ENCODE measurements around the gene EPN2. TPM values are rescaled to one million over a fixed set of nuclear protein-coding genes. Genes with fewer than 3 reads are reported as not detected.

EPN2 gene
- total RNA-seq, 4 donors from 2014 or later = 20.4 to 39.0 (median 31.6) TPM

DNA sequence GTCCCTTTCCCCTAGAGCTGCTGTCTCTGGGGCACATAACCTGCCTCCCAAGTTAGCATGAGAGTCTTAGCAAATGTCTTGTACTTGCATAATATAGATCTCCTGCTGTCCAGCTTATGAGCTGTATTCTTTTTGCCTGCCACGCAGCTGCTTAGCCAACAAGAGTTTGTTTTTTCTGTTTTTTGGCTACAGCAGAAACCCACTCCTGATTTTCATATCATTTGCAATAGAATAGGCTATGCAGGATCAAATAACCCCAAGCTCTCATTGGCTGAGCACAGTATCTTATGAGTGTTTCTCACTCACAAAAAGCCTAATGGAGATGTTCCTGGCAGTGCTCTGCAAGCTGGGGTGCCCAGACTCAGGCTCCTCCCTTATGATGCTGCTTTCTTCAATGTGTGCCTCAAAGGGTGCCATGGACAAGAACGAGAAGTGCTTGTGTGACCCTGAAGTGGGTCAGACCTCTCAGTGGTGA, 102.2 kb downstream of the EPN2 start:
- TF ChIP-seq, protein P1, sequence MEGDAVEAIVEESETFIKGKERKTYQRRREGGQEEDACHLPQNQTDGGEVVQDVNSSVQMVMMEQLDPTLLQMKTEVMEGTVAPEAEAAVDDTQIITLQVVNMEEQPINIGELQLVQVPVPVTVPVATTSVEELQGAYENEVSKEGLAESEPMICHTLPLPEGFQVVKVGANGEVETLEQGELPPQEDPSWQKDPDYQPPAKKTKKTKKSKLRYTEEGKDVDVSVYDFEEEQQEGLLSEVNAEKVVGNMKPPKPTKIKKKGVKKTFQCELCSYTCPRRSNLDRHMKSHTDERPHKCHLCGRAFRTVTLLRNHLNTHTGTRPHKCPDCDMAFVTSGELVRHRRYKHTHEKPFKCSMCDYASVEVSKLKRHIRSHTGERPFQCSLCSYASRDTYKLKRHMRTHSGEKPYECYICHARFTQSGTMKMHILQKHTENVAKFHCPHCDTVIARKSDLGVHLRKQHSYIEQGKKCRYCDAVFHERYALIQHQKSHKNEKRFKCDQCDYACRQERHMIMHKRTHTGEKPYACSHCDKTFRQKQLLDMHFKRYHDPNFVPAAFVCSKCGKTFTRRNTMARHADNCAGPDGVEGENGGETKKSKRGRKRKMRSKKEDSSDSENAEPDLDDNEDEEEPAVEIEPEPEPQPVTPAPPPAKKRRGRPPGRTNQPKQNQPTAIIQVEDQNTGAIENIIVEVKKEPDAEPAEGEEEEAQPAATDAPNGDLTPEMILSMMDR (IDR thresholded peaks at IDR 0.05; ENCODE audit: low read depth) = no peak

GRCh38 chr17:19341211-19341631, 104.1 kb downstream of the EPN2 start:
- TF ChIP-seq, protein P1 (IDR thresholded peaks at IDR 0.05; ENCODE audit: low read depth) = no peak

DNA sequence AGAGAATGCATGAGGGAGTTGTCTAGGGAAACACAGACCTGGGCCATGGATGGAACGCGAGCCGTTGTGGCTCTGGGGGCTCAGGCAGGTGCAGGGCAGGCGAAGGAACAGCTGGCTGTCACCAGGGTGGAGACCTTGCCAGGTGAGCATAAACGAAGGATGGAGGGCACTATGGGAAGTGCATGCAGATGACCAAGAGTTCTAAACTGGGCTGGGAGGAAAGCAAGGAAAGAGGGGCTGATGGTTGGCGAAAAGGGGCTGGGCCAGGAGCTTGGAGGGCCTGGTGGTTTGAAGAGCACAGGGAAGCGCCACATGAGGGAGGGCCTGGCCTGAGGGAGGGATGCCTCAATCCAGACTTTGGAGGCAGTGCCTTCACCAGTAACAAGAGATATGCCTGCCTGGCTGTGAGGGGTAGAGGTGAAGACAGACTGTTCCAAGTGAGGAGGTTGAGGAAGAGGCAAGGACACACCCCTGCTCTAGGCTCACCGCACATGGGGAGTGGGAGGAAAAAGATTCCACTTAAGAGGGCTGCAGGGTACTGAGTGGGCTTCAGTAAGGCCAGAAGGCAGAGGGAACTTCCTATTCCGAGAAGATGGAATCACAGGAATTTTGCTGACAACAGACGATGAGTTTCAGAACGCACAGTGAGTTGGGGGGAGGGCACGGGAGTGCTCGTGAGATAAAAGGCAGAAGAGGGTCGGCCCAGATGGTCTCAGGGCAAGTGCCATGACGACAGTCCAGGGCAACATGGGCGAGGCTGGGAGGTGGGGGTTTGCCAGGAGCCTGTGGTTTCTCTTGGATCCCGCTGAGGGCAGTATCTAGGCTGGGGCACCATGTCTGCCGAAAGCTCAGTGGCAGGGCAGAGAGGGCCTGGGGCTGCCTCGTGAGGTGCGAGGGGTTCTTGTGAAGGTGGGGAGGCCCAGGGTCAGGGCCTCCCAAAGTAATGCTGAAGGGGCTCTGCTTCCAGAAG, 104.8 kb downstream of the EPN2 start:
- TF ChIP-seq, protein P1 (IDR thresholded peaks at IDR 0.05; ENCODE audit: low read depth) = no peak

DNA sequence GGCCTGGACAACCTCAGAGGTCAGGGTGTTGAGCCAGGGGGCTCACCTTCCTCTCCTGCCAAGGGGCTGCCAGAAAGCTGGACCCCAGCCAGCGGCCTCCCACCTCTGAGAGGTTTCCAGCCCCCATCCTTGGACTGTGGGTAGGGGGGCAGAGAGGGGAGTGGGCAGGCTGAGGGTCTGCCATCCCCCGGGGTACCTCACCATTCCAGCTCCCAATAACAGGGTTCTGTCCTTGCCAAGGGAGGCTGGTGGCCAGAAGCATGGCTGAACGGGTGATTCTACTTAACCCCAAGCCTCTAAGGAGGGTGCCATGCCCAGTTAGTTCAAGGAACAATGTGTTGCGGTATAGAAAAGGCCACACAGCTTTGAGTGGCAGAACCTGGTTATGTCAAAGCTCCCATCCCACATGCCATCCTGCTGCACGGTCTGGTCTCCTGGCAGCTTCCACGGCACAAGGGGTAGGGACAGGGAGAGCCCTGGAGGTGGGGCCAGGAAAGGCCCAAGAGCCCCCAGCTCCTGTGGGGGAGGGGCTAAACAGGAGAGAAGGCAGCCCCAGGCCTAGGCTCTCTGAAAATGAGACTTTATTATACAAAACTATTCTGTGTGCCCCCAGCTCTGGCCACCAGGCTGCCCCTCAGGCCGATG, 105.6 kb downstream of the EPN2 start:
- TF ChIP-seq, protein P1 (IDR thresholded peaks at IDR 0.05; ENCODE audit: low read depth) = no peak

GRCh38 chr17:19343256-19343630, 106.1 kb downstream of the EPN2 start:
- TF ChIP-seq, protein P1 (IDR thresholded peaks at IDR 0.05; ENCODE audit: low read depth) = no peak

GRCh38 chr17:19343671-19344151, 106.5 kb downstream of the EPN2 start:
- TF ChIP-seq, protein P1 (IDR thresholded peaks at IDR 0.05; ENCODE audit: low read depth) = no peak

Measured in subcutaneous adipose tissue (tissue), 4 donors.